D721Med (cell line): ENCODE results near the gene SHANK1.

Experiments used
- DNase-seq: peaks from one replicate; pipeline ENCODE4 v3.0.0; 2011; ENCODE audit warnings: low spot score; ENCODE audit not compliant: insufficient read length
- FAIRE-seq: peaks from 2 replicates; lab custom pipeline; 2011; peaks lifted over from hg19 to GRCh38; lab: Jason Lieb, UNC
- CTCF ChIP-seq: IDR thresholded peaks from 2 replicates; pipeline ENCODE4 v1.5.1; 2012; ENCODE audit warnings: mild to moderate bottlenecking, control low read depth; ENCODE audit not compliant: insufficient read depth; ENCODE audit errors: missing control alignments

The SHANK1 gene

GRCh38 chr19:50657222-50657669 is 62.4 kb downstream of the SHANK1 start:
- DNase-seq (no peak), FAIRE-seq (no peak)
- no peak for TF ChIP-seq CTCF

- TF ChIP-seq CTCF, result no peak
- DNase-seq (no peak), FAIRE-seq (no peak)
Observed at GRCh38 chr19:50654882-50655281, 64.7 kb downstream of the SHANK1 start.

GRCh38 chr19:50652722-50653121 is 66.9 kb downstream of the SHANK1 start:
- DNase-seq (no peak), FAIRE-seq (no peak)

GRCh38 chr19:50651174-50651573 is 68.4 kb downstream of the SHANK1 start:
- no peak for TF ChIP-seq CTCF
- no peak for DNase-seq
- no peak for FAIRE-seq

More at GRCh38 chr19:50652722-50653121, 66.9 kb downstream of the SHANK1 start:
- TF ChIP-seq CTCF, result no peak

DNA sequence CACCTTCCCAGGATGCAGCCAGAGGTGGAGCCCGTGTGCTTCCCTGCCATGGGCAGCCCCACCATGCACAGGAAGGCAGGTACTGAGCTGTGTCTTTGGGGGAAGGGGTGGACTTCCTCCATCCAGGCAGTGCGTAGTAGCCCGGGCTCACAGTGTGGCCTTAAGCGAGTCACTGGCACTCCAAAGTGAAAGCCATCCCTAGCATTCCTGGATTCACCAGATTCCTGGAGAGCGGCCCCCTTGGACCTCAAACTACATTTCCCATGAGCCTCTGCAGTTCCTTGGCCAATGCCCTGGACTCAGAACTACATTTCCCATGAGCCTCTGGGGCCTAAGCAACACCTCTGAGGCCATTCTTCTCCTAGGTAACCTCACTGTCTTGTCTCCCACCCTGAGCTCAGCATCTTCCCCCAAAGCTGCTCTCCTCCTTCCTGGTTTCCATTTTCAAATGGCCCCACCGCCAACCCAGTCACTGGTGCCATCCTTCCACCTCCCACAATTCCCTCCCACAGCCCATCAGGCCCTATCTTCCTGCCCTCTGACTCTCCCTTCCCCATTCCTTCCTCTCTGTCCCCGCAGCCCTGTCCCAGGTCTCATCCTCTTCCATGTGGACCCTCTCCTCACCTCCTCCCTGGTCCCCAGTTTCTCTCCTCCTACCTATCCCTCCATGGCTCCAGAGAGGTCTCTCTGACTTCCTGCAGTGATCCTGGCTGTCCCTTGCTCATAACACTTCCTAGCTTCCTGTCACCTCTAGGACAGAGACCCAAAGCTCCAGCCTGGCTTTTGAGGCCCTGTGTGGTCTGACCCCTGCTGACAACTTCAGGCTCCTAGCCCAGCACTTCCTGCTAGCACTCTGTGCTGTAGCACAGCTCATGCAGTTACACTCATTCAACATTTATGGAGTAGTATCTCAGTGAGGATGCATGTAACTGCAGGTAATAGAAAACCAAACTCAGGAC is 69.9 kb downstream of the SHANK1 start, which contains the start of gene C19orf81:
Gene C19orf81 (plus strand): TSS at position 13 of the 959 bp plus-strand sequence. CDS start 0 bp downstream, at position 13.
- DNase-seq, result no peak
- no peak for TF ChIP-seq CTCF
- no peak for FAIRE-seq

DNA sequence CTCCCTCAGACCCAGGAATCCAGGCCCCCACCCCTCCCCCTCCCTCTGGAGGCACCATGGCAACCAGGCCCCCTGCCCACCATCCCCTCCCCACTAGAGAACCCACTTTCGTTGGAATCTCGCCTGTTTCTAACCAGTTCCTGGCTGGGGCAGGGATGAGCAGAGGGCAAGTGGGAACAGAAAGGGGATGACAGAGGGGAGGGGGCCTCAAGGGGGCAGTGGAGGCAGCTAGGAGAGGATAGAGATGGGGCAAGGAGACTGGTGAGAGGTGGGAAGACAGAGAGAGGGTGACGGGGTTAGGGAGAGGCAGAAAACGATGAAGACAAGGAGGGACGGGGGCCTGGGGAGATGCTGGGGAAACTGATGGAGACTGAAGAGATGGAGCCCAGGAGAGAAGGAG is 70.9 kb downstream of the SHANK1 start:
- no peak for FAIRE-seq
- DNase-seq, result no peak
- TF ChIP-seq CTCF, result no peak

GRCh38 chr19:50647879-50648615 is 71.6 kb downstream of the SHANK1 start:
- no peak for TF ChIP-seq CTCF
- FAIRE-seq (no peak), DNase-seq (no peak)
